ELR (cell line): ENCODE measurements around the gene PDCD4.
A peak's percentile ranks its signal among the peaks of the same experiment; 100 is the strongest.
"Not testable (repeated sequence)": the region's sequence is repeated elsewhere in the genome, so short reads cannot be mapped to it uniquely, and the experiment has no call there.

ENCODE experiments used
- DNase-seq: peaks from one replicate; pipeline ENCODE4 v3.0.0-alpha.2; 2015; ENCODE audit warnings: low read depth

PDCD4 gene

GRCh38 chr10:110883924-110884323, 12.2 kb downstream of the PDCD4 start:
- no peak for DNase-seq

GRCh38 chr10:110885932-110886674, 14.4 kb downstream of the PDCD4 start:
- no peak for DNase-seq

GRCh38 chr10:110887560-110887959, 15.8 kb downstream of the PDCD4 start:
- no peak for DNase-seq

GRCh38 chr10:110892602-110893288, 21.0 kb downstream of the PDCD4 start:
- no peak for DNase-seq

- peak; percentile 70 for DNase-seq
Measured at GRCh38 chr10:110893559-110894179, 21.9 kb downstream of the PDCD4 start.

- DNase-seq, result no peak
Measured at GRCh38 chr10:110897184-110897583, 25.5 kb downstream of the PDCD4 start.

GRCh38 chr10:110898391-110898790, 26.7 kb downstream of the PDCD4 start:
- peak; percentile 48 for DNase-seq

- DNase-seq, result no peak
Measured at GRCh38 chr10:110900983-110901382, 29.3 kb downstream of the PDCD4 start.

GRCh38 chr10:110901954-110902819, 30.5 kb downstream of the PDCD4 start:
- DNase-seq, result peak; percentile 74

- no peak for DNase-seq
Measured at GRCh38 chr10:110903280-110904278, 31.9 kb downstream of the PDCD4 start.

GRCh38 chr10:110910138-110910537, 38.4 kb downstream of the PDCD4 start:
- DNase-seq, result no peak

GRCh38 chr10:110912374-110912773, 40.6 kb downstream of the PDCD4 start:
- peak; percentile 76 for DNase-seq

- no peak for DNase-seq
Measured at GRCh38 chr10:110914431-110914830, 42.7 kb downstream of the PDCD4 start.

- DNase-seq, result no peak
Measured at GRCh38 chr10:110915035-110915434, 43.3 kb downstream of the PDCD4 start.

- not testable (repeated sequence) for DNase-seq
Measured at GRCh38 chr10:110915600-110915999, 43.9 kb downstream of the PDCD4 start.

GRCh38 chr10:110916554-110917346, 45.0 kb downstream of the PDCD4 start:
- DNase-seq, result peak; percentile 75

GRCh38 chr10:110918269-110918642, 46.5 kb downstream of the PDCD4 start:
- DNase-seq, result peak; percentile 97

GRCh38 chr10:110918643-110919348, 47.1 kb downstream of the PDCD4 start, which contains the start of gene BBIP1:
TSS of gene BBIP1 (minus strand) at chr10:110919180. CDS start at chr10:110918157, 1,023 bp downstream.
- peak; percentile 100 for DNase-seq

GRCh38 chr10:110919349-110919931, 47.7 kb downstream of the PDCD4 start, which contains the start of gene SHOC2:
TSS of gene SHOC2 (plus strand) at chr10:110919604. CDS start at chr10:110964359, 44,755 bp downstream.
- no peak for DNase-seq
